ENCODE results near the gene FOSB. TPM values are rescaled to one million over a fixed set of nuclear protein-coding genes. Genes with fewer than 3 reads are reported as not detected.

Gene FOSB
- total and polyA plus RNA-seq, 2 experiments from 2014 or later, result 0.55 to 1.9 TPM

- TF ChIP-seq, protein P1, sequence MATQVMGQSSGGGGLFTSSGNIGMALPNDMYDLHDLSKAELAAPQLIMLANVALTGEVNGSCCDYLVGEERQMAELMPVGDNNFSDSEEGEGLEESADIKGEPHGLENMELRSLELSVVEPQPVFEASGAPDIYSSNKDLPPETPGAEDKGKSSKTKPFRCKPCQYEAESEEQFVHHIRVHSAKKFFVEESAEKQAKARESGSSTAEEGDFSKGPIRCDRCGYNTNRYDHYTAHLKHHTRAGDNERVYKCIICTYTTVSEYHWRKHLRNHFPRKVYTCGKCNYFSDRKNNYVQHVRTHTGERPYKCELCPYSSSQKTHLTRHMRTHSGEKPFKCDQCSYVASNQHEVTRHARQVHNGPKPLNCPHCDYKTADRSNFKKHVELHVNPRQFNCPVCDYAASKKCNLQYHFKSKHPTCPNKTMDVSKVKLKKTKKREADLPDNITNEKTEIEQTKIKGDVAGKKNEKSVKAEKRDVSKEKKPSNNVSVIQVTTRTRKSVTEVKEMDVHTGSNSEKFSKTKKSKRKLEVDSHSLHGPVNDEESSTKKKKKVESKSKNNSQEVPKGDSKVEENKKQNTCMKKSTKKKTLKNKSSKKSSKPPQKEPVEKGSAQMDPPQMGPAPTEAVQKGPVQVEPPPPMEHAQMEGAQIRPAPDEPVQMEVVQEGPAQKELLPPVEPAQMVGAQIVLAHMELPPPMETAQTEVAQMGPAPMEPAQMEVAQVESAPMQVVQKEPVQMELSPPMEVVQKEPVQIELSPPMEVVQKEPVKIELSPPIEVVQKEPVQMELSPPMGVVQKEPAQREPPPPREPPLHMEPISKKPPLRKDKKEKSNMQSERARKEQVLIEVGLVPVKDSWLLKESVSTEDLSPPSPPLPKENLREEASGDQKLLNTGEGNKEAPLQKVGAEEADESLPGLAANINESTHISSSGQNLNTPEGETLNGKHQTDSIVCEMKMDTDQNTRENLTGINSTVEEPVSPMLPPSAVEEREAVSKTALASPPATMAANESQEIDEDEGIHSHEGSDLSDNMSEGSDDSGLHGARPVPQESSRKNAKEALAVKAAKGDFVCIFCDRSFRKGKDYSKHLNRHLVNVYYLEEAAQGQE (IDR thresholded peaks at IDR 0.05; ENCODE audit: unreplicated experiment), result no peak
- TF ChIP-seq EZH2 (IDR thresholded peaks at IDR 0.05; ENCODE audit: low read depth, unreplicated experiment) (no peak), ZNF331 (CRISPR knock-in tag; IDR thresholded peaks at IDR 0.05; ENCODE audit: low read depth) (no peak), CREB1 (CRISPR knock-in tag; IDR thresholded peaks at IDR 0.05; ENCODE audit: low read depth) (no peak), EZH2phosphoT487 (IDR thresholded peaks at IDR 0.05; ENCODE audit: unreplicated experiment) (no peak)
Measured at GRCh38 chr19:45462174-45462573, 5.6 kb upstream of the FOSB start (continued).

DNA sequence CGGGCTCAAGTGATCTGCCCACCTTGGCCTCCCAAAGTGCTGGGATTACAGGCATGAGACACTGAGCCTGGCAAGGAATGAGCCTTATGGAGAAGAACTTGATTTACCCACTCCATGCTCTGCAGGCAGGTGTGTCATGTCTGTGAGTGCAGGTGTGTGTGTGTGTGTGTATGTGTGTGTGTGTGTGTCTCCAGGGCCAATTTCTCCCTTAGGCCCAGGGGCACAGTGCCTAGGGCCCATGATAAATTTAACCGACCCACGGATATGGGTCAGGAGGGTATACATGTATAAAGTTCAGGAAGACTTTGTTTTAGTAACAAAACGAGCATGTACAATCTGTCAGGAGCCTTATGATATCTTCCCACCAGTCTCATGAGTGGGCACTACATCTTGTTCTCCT, 4.6 kb upstream of the FOSB start:
- H3K27me3 ChIP-seq (ENCODE audit: insufficient read depth), result peaks cover 16% of the 10 kb centered on the region
- Mint-ChIP-seq H3K27me3 (ENCODE audit: insufficient read depth, low read depth, poor library complexity) (peaks cover 11% of the 10 kb centered on the region), H3K36me3 (ENCODE audit: low read depth) (no peaks in the 10 kb centered on the region), H3K27ac (no peak overlapping the region), H3K9me3 (no peaks in the 10 kb centered on the region; the same call in 2 of the 3 replicates), H3K4me3 (no peak overlapping the region), H3K4me1 (peaks cover 6% of the 10 kb centered on the region)
- H3F3A ChIP-seq (replicated peaks; ENCODE audit: low read depth), result peaks cover 6% of the 10 kb centered on the region
- H3K4me1 ChIP-seq (ENCODE audit: insufficient read depth), result peaks cover 9% of the 10 kb centered on the region; the same call in 1 of the 2 replicates
- no peak overlapping the region for H3K27ac ChIP-seq (ENCODE audit: low read depth)
- H3K36me3 ChIP-seq (ENCODE audit: insufficient read depth), result no peaks in the 10 kb centered on the region
- no peak for TF ChIP-seq ZNF114 (CRISPR knock-in tag; IDR thresholded peaks at IDR 0.05)
- TF ChIP-seq, protein P1 (IDR thresholded peaks at IDR 0.05; ENCODE audit: unreplicated experiment), result no peak
- ATAC-seq (no peak), DNase-seq (ENCODE audit: low spot score) (no peak)
- H3K79me2 ChIP-seq (replicated peaks; ENCODE audit: insufficient read depth), result no peaks in the 10 kb centered on the region
- H4K20me1 ChIP-seq (replicated peaks; ENCODE audit: insufficient read depth), result no peaks in the 10 kb centered on the region; the same call in 1 of the 2 replicates
- H3K9me2 ChIP-seq (ENCODE audit: insufficient read depth), result no peaks in the 10 kb centered on the region
- no peak overlapping the region for H3K4me3 ChIP-seq
- no peak overlapping the region for H2AFZ ChIP-seq
- H3K4me2 ChIP-seq, result no peak overlapping the region

All from GM23338 (cell line).